SJCRH30 (cell line): ENCODE measurements around the gene CYP27B1. TPM values are rescaled to one million over a fixed set of nuclear protein-coding genes. Genes with fewer than 3 reads are reported as not detected.
"Not testable (repeated sequence)": the region's sequence is repeated elsewhere in the genome, so short reads cannot be mapped to it uniquely, and the experiment has no call there.

Experiments
- DNase-seq, 2 experiments: peaks; one replicate each; pipeline ENCODE4 v3.0.0-alpha.2; 2015 to 2020
- H3K27ac ChIP-seq: fragments of 250-450 bp; sonication (Bioruptor Pico); 2 replicates; pipeline ENCODE4 v1.5.1; 2020; ENCODE audit warnings: mild to moderate bottlenecking, moderate library complexity
- H3K27me3 ChIP-seq: fragments of 250-450 bp; sonication (Bioruptor Pico); 2 replicates; pipeline ENCODE4 v1.5.1; 2020; ENCODE audit warnings: mild to moderate bottlenecking, moderate library complexity
- H3K36me3 ChIP-seq: fragments of 250-450 bp; sonication (Bioruptor Pico); 2 replicates; pipeline ENCODE4 v1.5.1; 2020; ENCODE audit warnings: mild to moderate bottlenecking, moderate library complexity
- H3K4me1 ChIP-seq: fragments of 250-450 bp; sonication (Bioruptor Pico); 2 replicates; pipeline ENCODE4 v1.5.1; 2020; ENCODE audit warnings: mild to moderate bottlenecking, moderate library complexity
- H3K4me3 ChIP-seq: fragments of 250-450 bp; sonication (Bioruptor Pico); 2 replicates; pipeline ENCODE4 v1.5.1; 2020; ENCODE audit warnings: mild to moderate bottlenecking, moderate library complexity
- H3K9me3 ChIP-seq: fragments of 250-450 bp; sonication (Bioruptor Pico); replicated peaks from 2 replicates; pipeline ENCODE4 v1.5.1; 2020; ENCODE audit warnings: mild to moderate bottlenecking, moderate library complexity
- total RNA-seq: library from RNA; depleted of rRNA; stranded (reverse); fragments of >200 nt; shearing (Covaris generic); gene quantifications from 2 replicates; pipeline ENCODE4 v1.2.3, GENCODE V29; 2014

The CYP27B1 gene
- total RNA-seq, 1 experiment from 2014 or later, result 97.4 TPM

DNA sequence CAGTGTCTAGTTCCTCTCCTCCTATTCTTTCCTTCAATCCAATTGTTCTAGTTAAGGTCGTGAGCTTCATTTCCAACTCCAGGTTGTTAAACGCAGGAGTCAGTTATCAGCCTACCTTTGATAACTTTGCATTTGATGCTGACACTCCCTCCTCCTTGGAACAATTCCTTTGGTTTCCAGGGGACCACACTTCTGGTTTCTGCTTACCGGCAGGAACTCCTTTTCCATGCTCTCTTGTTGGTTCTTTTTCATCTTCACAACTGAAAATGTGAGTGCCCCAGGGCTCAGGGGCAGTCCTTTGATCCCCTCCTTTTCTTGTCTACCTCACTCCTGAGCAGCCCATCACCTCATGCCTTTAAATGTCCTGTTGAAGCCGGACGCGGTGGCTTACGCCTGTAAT is 10.5 kb upstream of the CYP27B1 start:
- H3K4me3 ChIP-seq, result no peak overlapping the region
- peaks cover 10% of the 10 kb centered on the region for H3K4me1 ChIP-seq
- H3K27me3 ChIP-seq, result no peaks in the 10 kb centered on the region
- H3K9me3 ChIP-seq, result no peaks in the 10 kb centered on the region
- no peak for DNase-seq
- H3K27ac ChIP-seq, result no peak overlapping the region
- H3K36me3 ChIP-seq, result peaks cover 9% of the 10 kb centered on the region

DNA sequence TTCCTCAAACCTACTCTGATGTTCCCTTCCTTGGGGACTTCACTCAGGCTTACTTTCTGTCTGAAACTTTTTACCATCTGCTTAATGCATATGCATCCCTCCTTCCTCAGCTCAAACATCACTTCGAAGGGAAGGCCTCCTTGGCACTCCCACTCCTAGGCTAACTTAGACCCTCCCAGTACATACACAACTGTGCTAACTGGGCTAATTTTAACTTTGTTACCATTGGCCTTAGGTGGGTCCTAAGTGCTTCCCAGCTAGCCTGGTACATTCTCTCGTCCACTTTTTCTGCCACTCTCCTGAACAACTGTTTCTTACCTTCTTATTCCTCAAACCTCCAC is 9.3 kb upstream of the CYP27B1 start:
- peaks cover 9% of the 10 kb centered on the region for H3K36me3 ChIP-seq
- H3K27ac ChIP-seq, result no peak overlapping the region
- no peak overlapping the region for H3K4me3 ChIP-seq
- no peaks in the 10 kb centered on the region for H3K27me3 ChIP-seq
- DNase-seq, result no peak
- no peaks in the 10 kb centered on the region for H3K9me3 ChIP-seq
- H3K4me1 ChIP-seq, result peaks cover 5% of the 10 kb centered on the region; the same call in 1 of the 2 replicates

DNA sequence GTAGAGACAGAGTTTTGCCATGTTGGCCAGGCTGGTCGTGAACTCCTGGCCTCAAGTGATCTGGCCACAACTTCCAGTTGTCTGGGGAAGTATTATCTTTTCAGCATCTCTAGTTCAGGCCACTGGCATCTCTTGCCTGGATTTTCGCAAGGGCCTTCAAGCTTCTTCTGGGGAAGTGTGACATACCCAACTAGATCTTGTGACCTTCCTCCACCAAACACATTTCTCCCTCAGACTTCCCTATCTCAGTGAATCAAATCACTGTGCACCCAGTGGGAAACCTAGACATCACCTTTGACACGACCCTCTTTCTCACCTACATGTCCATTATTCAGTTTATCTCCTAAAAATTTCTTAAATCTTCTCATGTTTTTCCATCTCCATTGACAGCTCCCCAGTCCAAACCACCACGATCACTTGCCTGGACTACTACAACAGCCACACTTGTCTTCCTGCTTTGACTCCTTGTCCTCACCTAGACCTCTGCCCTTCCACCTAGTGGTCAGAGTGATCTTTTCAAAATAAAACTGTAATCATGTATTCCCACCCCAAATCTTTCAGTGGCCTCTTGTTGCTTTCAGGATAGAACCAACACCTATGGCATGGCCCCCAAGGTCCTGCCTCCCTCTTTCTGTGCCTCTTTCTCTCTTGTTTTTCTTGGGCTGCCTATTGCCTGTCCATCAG is 8.8 kb upstream of the CYP27B1 start:
- no peaks in the 10 kb centered on the region for H3K27me3 ChIP-seq
- DNase-seq, result peak in 1 of 2 experiments; percentile 70
- H3K9me3 ChIP-seq, result no peaks in the 10 kb centered on the region
- H3K4me3 ChIP-seq, result no peak overlapping the region
- H3K36me3 ChIP-seq, result peaks cover 12% of the 10 kb centered on the region
- no peak overlapping the region for H3K27ac ChIP-seq
- H3K4me1 ChIP-seq, result peaks cover 9% of the 10 kb centered on the region

DNA sequence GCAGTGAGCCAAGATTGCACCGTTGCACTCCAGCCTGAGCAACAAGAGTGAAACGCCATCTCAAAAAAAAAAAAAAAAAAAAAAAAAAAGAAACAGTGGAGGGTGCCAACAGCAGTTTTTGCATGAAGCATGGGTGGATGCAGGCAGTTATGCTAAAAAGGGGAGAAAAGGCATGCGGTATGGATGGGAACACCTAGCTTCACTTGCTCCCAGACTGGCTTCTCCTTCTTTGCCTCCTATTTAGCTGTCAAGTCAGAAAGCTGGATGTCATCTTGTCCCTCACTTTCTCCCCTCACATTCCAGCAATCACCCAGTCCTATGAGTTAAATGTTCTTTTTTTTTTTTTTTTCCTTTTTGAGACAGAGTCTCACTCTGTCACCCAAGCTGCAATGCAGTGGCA is 8.2 kb upstream of the CYP27B1 start:
- H3K27ac ChIP-seq, result no peak overlapping the region
- no peak overlapping the region for H3K4me3 ChIP-seq
- no peak for DNase-seq
- H3K4me1 ChIP-seq, result peaks cover 9% of the 10 kb centered on the region
- H3K27me3 ChIP-seq, result no peaks in the 10 kb centered on the region
- peaks cover 16% of the 10 kb centered on the region for H3K36me3 ChIP-seq
- H3K9me3 ChIP-seq, result no peaks in the 10 kb centered on the region

DNA sequence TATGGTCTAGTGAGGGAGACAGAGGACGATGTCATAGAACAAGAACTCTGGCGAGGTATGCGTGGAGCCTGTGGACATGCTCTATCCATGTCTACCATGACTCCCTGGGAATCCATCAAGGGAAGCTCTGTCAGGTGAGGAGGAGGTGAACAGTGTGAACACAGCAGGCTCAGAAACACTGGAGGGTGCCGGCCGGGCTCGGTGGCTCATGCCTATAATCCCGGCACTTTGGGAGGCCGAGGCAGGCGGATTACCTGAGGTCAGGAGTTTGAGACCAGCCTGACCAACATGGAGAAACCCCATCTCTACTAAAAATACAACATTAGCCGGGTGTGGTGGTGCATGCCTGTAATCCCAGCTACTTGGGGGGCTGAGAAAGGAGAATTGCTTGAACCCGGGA is 7.8 kb upstream of the CYP27B1 start:
- H3K4me1 ChIP-seq, H3K4me3 ChIP-seq, DNase-seq, H3K27ac ChIP-seq, H3K9me3 ChIP-seq, H3K27me3 ChIP-seq: not testable (repeated sequence)
- peaks cover 20% of the 10 kb centered on the region for H3K36me3 ChIP-seq

DNA sequence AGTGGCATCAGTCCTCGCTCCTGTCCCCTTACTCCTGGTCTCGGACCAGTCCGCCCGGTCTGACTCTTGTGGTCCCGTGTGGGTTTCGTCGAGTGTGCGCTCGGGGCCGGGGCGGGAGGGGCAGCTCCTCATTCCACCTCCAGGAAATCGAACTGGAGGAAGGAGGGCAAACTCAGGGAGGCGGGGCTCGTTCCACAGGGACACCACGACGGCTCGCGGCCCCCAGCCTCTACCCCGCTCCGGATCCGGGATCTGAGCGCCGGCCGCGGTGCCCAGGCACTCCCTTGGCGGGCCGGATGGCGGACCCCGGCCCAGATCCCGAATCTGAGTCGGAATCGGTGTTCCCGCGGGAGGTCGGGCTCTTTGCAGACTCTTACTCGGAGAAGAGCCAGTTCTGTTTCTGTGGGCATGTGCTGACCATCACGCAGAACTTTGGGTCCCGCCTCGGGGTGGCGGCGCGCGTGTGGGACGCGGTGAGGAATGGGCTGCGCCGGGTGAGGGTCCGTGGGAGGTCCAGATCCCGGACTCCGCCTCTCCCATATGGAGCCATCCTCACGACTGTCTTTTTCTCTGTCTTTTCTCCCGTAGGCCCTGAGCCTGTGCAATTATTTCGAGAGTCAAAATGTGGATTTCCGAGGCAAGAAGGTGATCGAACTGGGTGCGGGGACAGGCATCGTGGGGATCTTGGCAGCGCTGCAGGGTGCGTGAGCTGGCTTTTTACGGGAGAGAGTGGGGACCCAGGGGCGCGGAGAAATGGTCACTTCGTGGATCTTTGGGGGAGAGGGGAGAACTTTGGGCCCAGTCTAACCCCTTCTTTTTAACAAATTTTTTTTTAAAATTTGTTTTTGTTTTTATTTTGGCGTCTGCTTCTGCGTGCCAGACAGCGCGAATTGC is 5.8 kb upstream of the CYP27B1 start, which contains the start of gene EEF1AKMT3:
Gene EEF1AKMT3 (plus strand): TSS at position 186 of the 894 bp plus-strand sequence. CDS start 111 bp downstream, at position 297.
- H3K36me3 ChIP-seq, result peaks cover 37% of the 10 kb centered on the region

DNA sequence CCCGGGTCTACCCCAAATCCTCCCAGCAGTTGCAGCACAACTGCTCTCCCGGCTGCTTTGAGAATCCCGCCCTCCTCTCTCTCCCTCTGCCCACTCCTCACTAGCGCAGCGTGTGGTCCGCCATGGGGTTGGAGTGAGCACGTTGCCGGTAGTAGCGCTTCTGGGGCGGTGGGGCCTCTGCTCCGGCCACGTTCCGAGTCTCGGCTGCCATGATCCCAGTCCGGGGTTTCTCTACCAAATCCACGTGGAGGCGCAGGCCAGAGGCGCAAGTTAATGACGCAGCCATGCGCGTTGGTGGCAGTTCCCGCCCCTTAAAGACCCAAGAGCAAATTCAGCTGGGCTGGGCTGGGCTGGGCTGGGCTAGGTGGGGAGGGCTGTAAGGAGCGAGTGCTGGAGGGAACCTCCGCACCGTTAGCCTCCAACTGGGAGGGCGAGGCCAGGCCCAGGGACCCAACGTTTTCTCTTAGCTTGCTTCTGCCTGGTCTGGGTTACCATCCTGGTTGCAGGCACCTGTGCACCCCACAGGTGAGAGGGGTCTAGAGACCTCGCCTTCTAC is 5.1 kb upstream of the CYP27B1 start, which contains the start of gene METTL1:
Gene METTL1 (minus strand): TSS at position 233 of the 556 bp plus-strand sequence. CDS start 22 bp downstream, at position 211.
- H3K36me3 ChIP-seq, result peaks cover 41% of the 10 kb centered on the region
- peak within 1 kb of the TSS; percentile 78 for H3K4me3 ChIP-seq
- DNase-seq, result peak; percentile 100
- H3K27ac ChIP-seq, result peak within 1 kb of the TSS; percentile 91
- H3K4me1 ChIP-seq, result peaks cover 14% of the 10 kb centered on the region
- no peaks in the 10 kb centered on the region for H3K9me3 ChIP-seq
- no peaks in the 10 kb centered on the region for H3K27me3 ChIP-seq

More for the DNA sequence above, 5.8 kb upstream of the CYP27B1 start, which contains the start of gene EEF1AKMT3:
- Histone ChIP-seq H3K27ac (peak within 1 kb of the TSS; percentile 91), H3K27me3 (no peaks in the 10 kb centered on the region), H3K9me3 (no peaks in the 10 kb centered on the region), H3K4me3 (peak within 1 kb of the TSS; percentile 78), H3K4me1 (peaks cover 9% of the 10 kb centered on the region)
- DNase-seq, result peak; percentile 100

DNA sequence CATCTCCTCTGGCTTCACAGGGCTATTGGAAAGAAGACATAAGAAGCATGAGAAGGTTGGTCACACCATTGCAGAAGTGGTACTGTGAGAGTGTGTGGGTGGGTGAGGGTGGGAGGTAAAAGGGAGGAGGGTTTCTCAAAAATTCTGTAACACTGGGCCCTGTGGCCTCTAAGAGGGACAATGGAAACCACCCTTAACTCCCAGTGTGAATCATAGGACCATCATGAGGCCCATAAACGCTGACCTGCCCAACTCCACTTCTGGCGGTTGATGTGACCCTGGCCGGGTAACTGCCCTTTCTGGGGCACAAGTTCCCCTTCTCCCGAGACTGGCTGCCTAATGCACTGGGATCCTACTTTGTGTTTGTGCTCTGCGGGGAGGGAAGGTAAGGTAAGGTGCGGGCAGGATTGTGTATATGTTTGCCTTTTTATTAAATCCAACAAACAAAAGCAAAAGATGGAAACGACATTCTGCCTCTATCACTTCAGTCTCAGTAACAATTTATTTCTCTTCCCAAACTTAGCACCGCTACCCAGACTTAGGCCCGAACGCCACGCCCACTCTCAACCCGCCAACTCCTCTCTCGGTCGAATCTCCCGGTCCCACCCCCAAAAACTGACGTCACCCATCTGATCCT is 4.5 kb upstream of the CYP27B1 start:
- Histone ChIP-seq H3K27ac (peak overlapping the region; percentile 91), H3K27me3 (no peaks in the 10 kb centered on the region), H3K36me3 (peaks cover 47% of the 10 kb centered on the region), H3K4me1 (peaks cover 14% of the 10 kb centered on the region), H3K4me3 (peak overlapping the region; percentile 78), H3K9me3 (no peaks in the 10 kb centered on the region)
- peak; percentile 100 for DNase-seq

DNA sequence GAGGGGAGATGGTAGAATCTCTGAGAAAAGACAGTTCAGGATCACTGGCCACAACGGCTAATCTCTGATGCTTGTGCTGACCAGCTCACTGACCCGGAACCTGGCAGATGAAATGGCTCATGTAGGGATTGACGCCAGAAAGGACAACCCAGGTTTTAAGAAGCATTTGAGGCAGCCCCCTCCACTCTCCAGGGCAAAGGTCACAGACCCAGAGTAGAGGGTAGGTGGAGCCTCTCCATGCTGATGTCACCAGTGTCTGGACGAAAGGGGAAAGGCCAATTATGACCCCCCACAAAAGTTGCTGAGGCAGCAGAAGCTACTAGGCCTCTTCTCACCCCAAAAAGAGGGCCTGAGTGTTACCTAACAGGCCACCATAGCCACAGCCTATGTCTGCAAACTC is 3.9 kb upstream of the CYP27B1 start:
- Histone ChIP-seq H3K4me3 (peak overlapping the region; percentile 78), H3K27ac (no peak overlapping the region), H3K4me1 (peaks cover 14% of the 10 kb centered on the region), H3K9me3 (no peaks in the 10 kb centered on the region), H3K36me3 (peaks cover 49% of the 10 kb centered on the region), H3K27me3 (no peaks in the 10 kb centered on the region)
- peak in 1 of 2 experiments; percentile 74 for DNase-seq

DNA sequence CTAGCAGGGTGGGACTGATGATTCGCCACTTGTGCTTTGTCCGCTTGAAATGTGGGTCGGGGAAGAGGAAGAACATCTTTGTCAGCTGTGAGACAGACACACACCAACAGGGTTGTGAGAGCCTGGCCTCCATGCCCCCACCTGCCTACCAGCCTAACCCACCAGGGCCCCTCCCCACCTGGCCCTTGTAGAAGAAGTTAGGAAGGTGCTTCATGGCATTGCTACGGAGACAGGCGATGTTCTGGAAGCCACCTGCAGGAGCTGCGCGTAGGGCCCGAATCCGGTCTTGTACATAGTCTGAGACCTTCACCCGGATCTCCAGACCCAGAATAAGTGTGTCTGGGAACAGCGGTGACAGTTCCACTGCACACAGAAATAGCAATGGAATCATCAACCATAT is 2.7 kb upstream of the CYP27B1 start:
- no peak overlapping the region for H3K27ac ChIP-seq
- no peaks in the 10 kb centered on the region for H3K27me3 ChIP-seq
- H3K9me3 ChIP-seq, result no peaks in the 10 kb centered on the region
- peak in 1 of 2 experiments; percentile 68 for DNase-seq
- peaks cover 14% of the 10 kb centered on the region for H3K4me1 ChIP-seq
- H3K36me3 ChIP-seq, result peaks cover 56% of the 10 kb centered on the region
- no peak overlapping the region for H3K4me3 ChIP-seq

DNA sequence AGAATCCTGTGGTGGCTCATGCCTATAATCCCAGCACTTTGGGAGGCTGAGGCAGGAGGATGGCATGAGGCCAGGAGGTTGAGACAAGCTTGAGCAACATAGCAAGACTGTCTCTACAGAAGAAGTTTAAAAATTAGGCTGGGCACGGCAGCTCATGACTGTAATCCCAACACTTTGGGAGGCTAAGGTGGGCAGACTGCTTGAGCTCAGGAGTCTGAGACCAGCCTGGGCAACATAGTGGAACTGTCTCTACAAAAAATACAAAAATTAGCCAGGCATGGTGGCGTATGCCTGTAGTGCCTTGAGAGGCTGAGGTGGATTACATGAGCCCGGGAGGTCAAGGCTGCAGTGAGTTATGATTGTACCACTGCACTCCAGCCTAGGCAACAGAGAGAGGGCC is 998 bp upstream of the CYP27B1 start:
- Histone ChIP-seq H3K27ac (no peak overlapping the region), H3K4me1 (peaks cover 9% of the 10 kb centered on the region), H3K27me3 (no peaks in the 10 kb centered on the region), H3K36me3 (peaks cover 71% of the 10 kb centered on the region), H3K9me3 (no peaks in the 10 kb centered on the region), H3K4me3 (no peak overlapping the region)
- DNase-seq, result no peak

DNA sequence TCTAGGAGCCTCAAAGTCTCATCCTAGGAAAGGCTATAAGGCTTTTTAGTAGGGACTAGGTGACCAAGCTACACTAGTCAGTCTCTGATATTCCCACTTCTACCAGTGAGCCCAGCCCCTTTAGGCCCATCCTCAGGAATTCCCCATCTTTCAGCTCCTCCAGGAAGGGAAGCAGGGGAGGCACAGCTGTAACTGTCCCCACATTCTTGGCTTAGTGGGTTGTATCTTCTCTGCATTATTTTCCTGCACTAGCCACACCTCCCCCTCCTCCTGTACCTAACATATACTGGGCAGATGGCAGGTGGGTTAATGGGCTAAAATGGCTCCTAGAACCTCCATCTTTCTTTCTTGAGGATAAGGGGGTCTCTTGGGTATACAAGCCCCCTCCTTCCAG is 424 bp upstream of the CYP27B1 start:
- DNase-seq, result peak; percentile 72 to 75

DNA sequence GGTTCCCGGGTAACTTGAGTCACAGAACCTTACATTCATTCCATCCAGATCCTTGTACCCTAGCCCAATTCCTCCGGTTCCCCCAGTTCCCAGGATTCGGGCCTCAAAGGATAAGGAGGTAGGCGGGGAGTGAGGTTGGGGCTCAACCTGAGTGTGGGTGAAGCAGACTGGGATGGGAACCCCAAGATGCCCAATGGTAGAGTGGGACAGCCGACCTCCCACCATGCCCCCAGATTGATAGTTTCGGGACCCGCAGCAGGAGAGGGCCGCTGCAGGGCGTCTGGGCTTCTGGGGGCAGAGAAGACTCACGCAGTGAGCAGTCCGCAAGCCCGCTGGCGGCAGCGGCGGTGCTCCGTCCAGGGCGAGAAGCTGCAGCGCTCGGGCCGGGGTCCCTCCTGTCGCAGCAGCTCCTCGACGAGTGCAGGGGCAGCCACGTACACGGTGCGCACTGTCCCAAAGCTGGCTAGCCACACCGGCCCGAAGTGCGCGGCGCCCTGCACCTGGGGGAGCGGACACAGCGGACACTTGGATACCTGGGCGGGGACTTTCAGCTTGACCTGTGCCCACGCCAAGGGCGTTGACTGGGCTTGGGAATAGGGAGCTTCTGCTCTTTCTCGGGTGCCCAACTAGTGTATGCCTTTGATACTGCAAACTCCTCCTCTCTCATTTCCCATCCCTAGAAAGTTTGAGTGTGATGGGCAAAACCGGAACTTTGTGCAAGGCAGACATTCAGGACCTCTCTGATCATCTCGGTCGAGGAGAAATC is 997 bp downstream of the CYP27B1 start:
- DNase-seq, result peak; percentile 65 to 68
- peaks cover 84% of the 10 kb centered on the region for H3K36me3 ChIP-seq
- H3K4me1 ChIP-seq, result peaks cover 6% of the 10 kb centered on the region
- no peaks in the 10 kb centered on the region for H3K9me3 ChIP-seq
- no peaks in the 10 kb centered on the region for H3K27me3 ChIP-seq
- H3K4me3 ChIP-seq, result no peak overlapping the region
- H3K27ac ChIP-seq, result no peak overlapping the region

More for the DNA sequence above, 424 bp upstream of the CYP27B1 start:
- Histone ChIP-seq H3K27me3 (no peaks in the 10 kb centered on the region), H3K9me3 (no peaks in the 10 kb centered on the region), H3K4me3 (no peak overlapping the region), H3K36me3 (peaks cover 76% of the 10 kb centered on the region), H3K4me1 (peaks cover 9% of the 10 kb centered on the region), H3K27ac (no peak overlapping the region)
